Nephron (organoid): ENCODE data around the gene KIRREL3.

ENCODE experiments used
- H3K27ac Mint-ChIP-seq, 3 experiments: 2 replicates each; pipeline ENCODE4 v1.8.0; 2020; ENCODE audit warnings: mixed read lengths in 3 of 3, mild to moderate bottlenecking in 2 of 3, moderate library complexity in 1 of 3
- H3K27me3 Mint-ChIP-seq: 2 replicates; pipeline ENCODE4 v1.8.0; 2021; ENCODE audit warnings: low read depth, mild to moderate bottlenecking, moderate library complexity, mixed read lengths
- H3K36me3 Mint-ChIP-seq: 2 replicates; pipeline ENCODE4 v1.8.0; 2020; ENCODE audit warnings: low read depth, mixed read lengths
- H3K4me1 Mint-ChIP-seq: 2 replicates; pipeline ENCODE4 v1.8.0; 2020; ENCODE audit warnings: mixed read lengths
- H3K4me3 Mint-ChIP-seq, 3 experiments: 2 replicates each; pipeline ENCODE4 v1.8.0; 2020; ENCODE audit warnings: mild to moderate bottlenecking in 3 of 3, mixed read lengths in 3 of 3, moderate library complexity in 2 of 3
- H3K9me3 Mint-ChIP-seq: 2 replicates; pipeline ENCODE4 v1.8.0; 2020; ENCODE audit warnings: mixed read lengths
- CTCF ChIP-seq, 3 experiments: fragments of 200-600 bp; sonication (generic); IDR thresholded peaks; one replicate each; pipeline ENCODE4 v1.5.0; 2021; ENCODE audit warnings: antibody characterized with exemption in 3 of 3; ENCODE audit not compliant: unreplicated experiment in 3 of 3

Gene KIRREL3

GRCh38 chr11:127003260-127003981, 2.9 kb upstream of the KIRREL3 start:
- Mint-ChIP-seq H3K4me3 (peak overlapping the region; percentile 69 to 85 (median 71)), H3K36me3 (no peaks in the 10 kb centered on the region), H3K9me3 (no peaks in the 10 kb centered on the region), H3K27ac (peak overlapping the region in 1 of 3 experiments; percentile 43), H3K4me1 (peaks cover 17% of the 10 kb centered on the region), H3K27me3 (peaks cover 17% of the 10 kb centered on the region)
- peak; percentile 56 to 65 (median 58) for TF ChIP-seq CTCF (IDR thresholded peaks at IDR 0.05; ENCODE audit: unreplicated experiment in 3 of 3)

- H3K36me3 Mint-ChIP-seq, result no peaks in the 10 kb centered on the region
- peaks cover 17% of the 10 kb centered on the region for H3K27me3 Mint-ChIP-seq
- no peak for TF ChIP-seq CTCF (IDR thresholded peaks at IDR 0.05; ENCODE audit: unreplicated experiment in 3 of 3)
- no peak overlapping the region for H3K27ac Mint-ChIP-seq
- H3K4me3 Mint-ChIP-seq, result peak overlapping the region in 2 of 3 experiments; percentile 69 to 71
- peaks cover 17% of the 10 kb centered on the region for H3K4me1 Mint-ChIP-seq
- no peaks in the 10 kb centered on the region for H3K9me3 Mint-ChIP-seq
These were observed 2.2 kb upstream of the KIRREL3 start for GRCh38 chr11:127002669-127003259.

GRCh38 chr11:127000981-127001380, 411 bp upstream of the KIRREL3 start:
- peaks cover 35% of the 10 kb centered on the region for H3K4me1 Mint-ChIP-seq
- H3K27ac Mint-ChIP-seq, result no peak overlapping the region
- H3K27me3 Mint-ChIP-seq, result peaks cover 17% of the 10 kb centered on the region
- no peaks in the 10 kb centered on the region for H3K36me3 Mint-ChIP-seq
- no peak overlapping the region for H3K4me3 Mint-ChIP-seq
- no peaks in the 10 kb centered on the region for H3K9me3 Mint-ChIP-seq
- no peak for TF ChIP-seq CTCF (IDR thresholded peaks at IDR 0.05; ENCODE audit: unreplicated experiment in 3 of 3)

- Mint-ChIP-seq H3K9me3 (no peaks in the 10 kb centered on the region), H3K27me3 (peaks cover 10% of the 10 kb centered on the region), H3K36me3 (no peaks in the 10 kb centered on the region), H3K4me1 (peaks cover 36% of the 10 kb centered on the region), H3K4me3 (no peak overlapping the region), H3K27ac (no peak overlapping the region)
- TF ChIP-seq CTCF (IDR thresholded peaks at IDR 0.05; ENCODE audit: unreplicated experiment in 3 of 3), result no peak
These were observed 1.2 kb downstream of the KIRREL3 start for GRCh38 chr11:126999366-126999765.

- peaks cover 20% of the 10 kb centered on the region for H3K27me3 Mint-ChIP-seq
- no peak for TF ChIP-seq CTCF (IDR thresholded peaks at IDR 0.05; ENCODE audit: unreplicated experiment in 3 of 3)
- H3K9me3 Mint-ChIP-seq, result no peaks in the 10 kb centered on the region
- H3K4me3 Mint-ChIP-seq, result peak overlapping the region in 2 of 3 experiments; percentile 20 to 27
- no peaks in the 10 kb centered on the region for H3K36me3 Mint-ChIP-seq
- H3K4me1 Mint-ChIP-seq, result peaks cover 30% of the 10 kb centered on the region
- peak overlapping the region in 1 of 3 experiments; percentile 4 for H3K27ac Mint-ChIP-seq
These were observed 2.9 kb downstream of the KIRREL3 start for GRCh38 chr11:126997641-126998040.
